Lower leg skin (tissue), 3 donors: ENCODE data around the gene RMDN3.

Experiments
- POLR2A ChIP-seq, 2 donors: fragments of 450-650 bp; IDR thresholded peaks; one replicate each; pipeline ENCODE4 v1.6.1; 2016 to 2017; ENCODE audit warnings: antibody characterized with exemption in 2 of 2, mild to moderate bottlenecking in 1 of 2, moderate library complexity in 1 of 2
- TF ChIP-seq, protein P1 (sequence below), 3 donors: fragments of 450-650 bp; IDR thresholded peaks; one replicate each; pipeline ENCODE4 v1.5.1; 2016; ENCODE audit warnings: antibody characterized with exemption in 3 of 3, mild to moderate bottlenecking in 3 of 3, moderate library complexity in 2 of 3

DNA sequence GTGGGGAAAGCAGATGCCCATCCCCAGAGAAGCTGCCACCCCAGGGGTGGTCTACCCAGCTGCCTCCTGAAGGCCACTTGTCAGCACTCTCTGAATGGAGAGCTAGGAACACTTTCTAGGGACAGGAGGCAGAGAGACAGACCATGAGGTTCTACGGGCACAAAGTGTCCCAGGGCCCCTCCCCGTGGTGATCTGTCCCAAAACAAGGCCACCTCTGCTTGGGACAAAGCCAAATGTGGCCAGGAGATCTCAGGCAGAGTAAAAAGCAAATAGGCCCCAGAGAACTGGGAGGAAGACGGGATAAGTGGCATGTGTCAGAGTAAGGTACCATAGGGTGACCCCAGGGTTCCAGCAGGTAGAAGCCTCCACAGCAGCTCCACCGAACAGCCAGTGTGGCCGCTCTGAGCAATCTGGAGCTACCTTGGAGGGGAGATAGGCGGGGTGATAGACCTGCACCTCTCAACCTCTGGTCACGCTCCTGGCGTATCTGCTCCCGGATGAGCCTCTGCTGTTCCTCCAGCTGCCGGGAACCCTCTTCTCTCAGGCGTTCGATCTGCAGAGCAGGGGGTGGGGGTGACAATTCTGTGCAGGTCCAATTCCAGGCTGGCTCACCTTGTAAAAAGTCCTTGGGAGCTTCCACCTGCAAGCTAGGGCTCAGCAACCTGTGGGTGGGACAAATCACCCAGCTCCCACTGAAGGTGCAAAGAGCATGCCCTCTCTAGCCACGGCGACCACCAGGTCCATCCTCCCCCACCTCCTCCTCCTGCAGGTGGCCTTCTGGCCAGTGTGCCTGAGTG is 20.9 kb upstream of the RMDN3 start:
- TF ChIP-seq, protein P1, sequence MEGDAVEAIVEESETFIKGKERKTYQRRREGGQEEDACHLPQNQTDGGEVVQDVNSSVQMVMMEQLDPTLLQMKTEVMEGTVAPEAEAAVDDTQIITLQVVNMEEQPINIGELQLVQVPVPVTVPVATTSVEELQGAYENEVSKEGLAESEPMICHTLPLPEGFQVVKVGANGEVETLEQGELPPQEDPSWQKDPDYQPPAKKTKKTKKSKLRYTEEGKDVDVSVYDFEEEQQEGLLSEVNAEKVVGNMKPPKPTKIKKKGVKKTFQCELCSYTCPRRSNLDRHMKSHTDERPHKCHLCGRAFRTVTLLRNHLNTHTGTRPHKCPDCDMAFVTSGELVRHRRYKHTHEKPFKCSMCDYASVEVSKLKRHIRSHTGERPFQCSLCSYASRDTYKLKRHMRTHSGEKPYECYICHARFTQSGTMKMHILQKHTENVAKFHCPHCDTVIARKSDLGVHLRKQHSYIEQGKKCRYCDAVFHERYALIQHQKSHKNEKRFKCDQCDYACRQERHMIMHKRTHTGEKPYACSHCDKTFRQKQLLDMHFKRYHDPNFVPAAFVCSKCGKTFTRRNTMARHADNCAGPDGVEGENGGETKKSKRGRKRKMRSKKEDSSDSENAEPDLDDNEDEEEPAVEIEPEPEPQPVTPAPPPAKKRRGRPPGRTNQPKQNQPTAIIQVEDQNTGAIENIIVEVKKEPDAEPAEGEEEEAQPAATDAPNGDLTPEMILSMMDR (IDR thresholded peaks at IDR 0.05), result no peak
- no peak for TF ChIP-seq POLR2A (IDR thresholded peaks at IDR 0.05)
